K562 (cell line): ENCODE measurements around the gene BUB3.

Experiments used
- CTCF ChIP-seq, 3 experiments: IDR thresholded peaks in 2 of 3; conservative IDR thresholded peaks in 1 of 3; 2 replicates each; pipeline ENCODE4 v1.5.1; 2011 to 2012; ENCODE audit warnings: low read length in 3 of 3, mild to moderate bottlenecking in 3 of 3, control low read depth in 2 of 3, improper control_type of control experiment in 1 of 3, inconsistent platforms in 1 of 3, low read depth in 1 of 3, mixed read lengths in 1 of 3, moderate library complexity in 1 of 3; ENCODE audit not compliant: insufficient read depth in 2 of 3
- EZH2 ChIP-seq: IDR thresholded peaks from 2 replicates; pipeline ENCODE4 v1.6.1; 2012; ENCODE audit warnings: low read depth, mild to moderate bottlenecking, inconsistent platforms, low read length, borderline replicate concordance
- NR1H2 ChIP-seq: sonication (generic); formaldehyde crosslinking; IDR thresholded peaks from 2 replicates; pipeline ENCODE4 v1.4.0; 2020; ENCODE audit warnings: mild to moderate bottlenecking, missing genetic modification reagents
- SP2 ChIP-seq: IDR thresholded peaks from 2 replicates; pipeline ENCODE4 v1.6.1; 2011; ENCODE audit warnings: mild to moderate bottlenecking, low read depth, low read length, moderate library complexity; ENCODE audit not compliant: poor library complexity, severe bottlenecking; ENCODE audit errors: extremely low read depth
- SPI1 ChIP-seq: IDR thresholded peaks from 2 replicates; pipeline ENCODE4 v1.6.1; 2011; ENCODE audit warnings: low read depth, low read length, control low read depth, borderline replicate concordance
- SREBF1 ChIP-seq: fragments of 150-350 bp; IDR thresholded peaks from 2 replicates; pipeline ENCODE4 v1.6.1; 2014; ENCODE audit warnings: antibody characterized with exemption, low read depth, low read length, borderline replicate concordance
- SRSF7 ChIP-seq: fragments of 200-400 bp; formaldehyde crosslinking; optimal IDR thresholded peaks from 2 replicates; pipeline ENCODE3; 2017; ENCODE audit warnings: mild to moderate bottlenecking, low read depth, low read length
- THRA ChIP-seq: fragments of 450-650 bp; IDR thresholded peaks from 2 replicates; pipeline ENCODE4 v1.6.1; 2017; ENCODE audit warnings: mild to moderate bottlenecking, moderate library complexity
- YY1 ChIP-seq, 3 experiments: IDR thresholded peaks; 2 replicates each; pipeline ENCODE4 v1.6.1; 2011; ENCODE audit warnings: low read length in 2 of 3, mild to moderate bottlenecking in 2 of 3, moderate library complexity in 2 of 3, borderline replicate concordance in 1 of 3, control low read depth in 1 of 3, low read depth in 1 of 3; ENCODE audit not compliant: insufficient read depth in 3 of 3, insufficient replicate concordance in 2 of 3, control insufficient read depth in 1 of 3, insufficient read length in 1 of 3; ENCODE audit errors: extremely low read depth in 1 of 3
- ZFX ChIP-seq: sonication (generic); formaldehyde crosslinking; IDR thresholded peaks from 2 replicates; pipeline ENCODE4 v1.8.0; 2022; ENCODE audit warnings: mild to moderate bottlenecking, missing genetic modification reagents, moderate library complexity
- ZNF778 ChIP-seq: fragments of 450-650 bp; formaldehyde crosslinking; IDR thresholded peaks from 2 replicates; pipeline ENCODE4 v1.4.0; 2020; ENCODE audit warnings: mild to moderate bottlenecking, moderate library complexity

- no peak for TF ChIP-seq SRSF7
- peak in 1 of 3 experiments; percentile 25 for TF ChIP-seq YY1 (IDR thresholded peaks at IDR 0.05; ENCODE audit: borderline replicate concordance in 1 of 3, control insufficient read depth in 1 of 3, extremely low read depth in 1 of 3, insufficient read depth in 3 of 3, insufficient read length in 1 of 3, insufficient replicate concordance in 2 of 3, low read depth in 1 of 3, low read length in 2 of 3)
- TF ChIP-seq THRA = no peak
- peak; percentile 74 for TF ChIP-seq ZFX (CRISPR knock-in tag)
- no peak for TF ChIP-seq SP2
- no peak for TF ChIP-seq ZNF778 (CRISPR knock-in tag)
- TF ChIP-seq SREBF1 = no peak
- TF ChIP-seq SPI1 = no peak
- no peak for TF ChIP-seq CTCF (IDR thresholded peaks at IDR 0.05 in 2 of 3, conservative IDR thresholded peaks at IDR 0.05 in 1 of 3; ENCODE audit: insufficient read depth in 2 of 3, low read depth in 1 of 3, low read length in 3 of 3)
- no peak for TF ChIP-seq EZH2
- 0 out of 2 replicates have a peak, but pooled peaks have one; percentile 8 for TF ChIP-seq NR1H2 (CRISPR knock-in tag)
Measured at GRCh38 chr10:123134915-123135414, 19.2 kb upstream of the BUB3 start.
